ENCODE measurements around the gene AGBL4.

GRCh38 chr1:48943393-48943792 lies 1080.4 kb downstream of the AGBL4 start:
- TF ChIP-seq CTCF (IDR thresholded peaks at IDR 0.05 in 4 of 5, conservative IDR thresholded peaks at IDR 0.05 in 1 of 5) (no peak), POLR2A (IDR thresholded peaks at IDR 0.05) (no peak)
